Measurements from ENCODE around the gene GGNBP2. TPM values are rescaled to one million over a fixed set of nuclear protein-coding genes. Genes with fewer than 3 reads are reported as not detected.

Gene GGNBP2
- polyA plus RNA-seq, 1 of the 3 experiments (the other 2 are of a cell fraction): 79.3 TPM

DNA sequence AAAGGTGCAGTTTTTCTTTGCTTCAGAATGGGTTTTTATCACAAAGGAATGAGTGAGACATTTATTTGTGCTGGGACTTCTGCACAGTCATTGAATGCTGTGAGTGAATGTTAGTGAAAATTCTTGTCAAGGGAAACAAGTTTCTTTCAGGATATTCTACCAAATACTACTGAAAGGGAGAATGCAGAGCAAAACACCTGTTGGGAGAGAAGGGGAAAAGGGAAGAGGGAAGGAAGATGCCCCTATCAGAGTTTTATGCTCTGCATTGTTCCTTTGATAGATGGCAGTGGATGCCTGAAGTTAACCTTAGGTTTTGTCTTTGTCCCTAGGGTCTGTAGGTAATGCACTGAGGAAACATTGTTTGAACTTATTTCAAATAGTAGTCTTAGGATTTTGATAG is 3.1 kb downstream of the GGNBP2 start (continued):
- TF ChIP-seq MEF2A (IDR thresholded peaks at IDR 0.05; ENCODE audit: borderline replicate concordance, low read depth) (no peak), FOXM1 (IDR thresholded peaks at IDR 0.05; ENCODE audit: low read depth) (no peak), RFX5 (IDR thresholded peaks at IDR 0.05; ENCODE audit: low read length) (no peak), GATA2 (CRISPR knock-in tag; IDR thresholded peaks at IDR 0.05) (no peak), EZH2phosphoT487 (IDR thresholded peaks at IDR 0.05; ENCODE audit: borderline replicate concordance, low read depth) (no peak), TEAD4 (IDR thresholded peaks at IDR 0.05; ENCODE audit: borderline replicate concordance, insufficient read depth) (no peak), RAD21 (IDR thresholded peaks at IDR 0.05; ENCODE audit: low read length) (no peak)

DNA sequence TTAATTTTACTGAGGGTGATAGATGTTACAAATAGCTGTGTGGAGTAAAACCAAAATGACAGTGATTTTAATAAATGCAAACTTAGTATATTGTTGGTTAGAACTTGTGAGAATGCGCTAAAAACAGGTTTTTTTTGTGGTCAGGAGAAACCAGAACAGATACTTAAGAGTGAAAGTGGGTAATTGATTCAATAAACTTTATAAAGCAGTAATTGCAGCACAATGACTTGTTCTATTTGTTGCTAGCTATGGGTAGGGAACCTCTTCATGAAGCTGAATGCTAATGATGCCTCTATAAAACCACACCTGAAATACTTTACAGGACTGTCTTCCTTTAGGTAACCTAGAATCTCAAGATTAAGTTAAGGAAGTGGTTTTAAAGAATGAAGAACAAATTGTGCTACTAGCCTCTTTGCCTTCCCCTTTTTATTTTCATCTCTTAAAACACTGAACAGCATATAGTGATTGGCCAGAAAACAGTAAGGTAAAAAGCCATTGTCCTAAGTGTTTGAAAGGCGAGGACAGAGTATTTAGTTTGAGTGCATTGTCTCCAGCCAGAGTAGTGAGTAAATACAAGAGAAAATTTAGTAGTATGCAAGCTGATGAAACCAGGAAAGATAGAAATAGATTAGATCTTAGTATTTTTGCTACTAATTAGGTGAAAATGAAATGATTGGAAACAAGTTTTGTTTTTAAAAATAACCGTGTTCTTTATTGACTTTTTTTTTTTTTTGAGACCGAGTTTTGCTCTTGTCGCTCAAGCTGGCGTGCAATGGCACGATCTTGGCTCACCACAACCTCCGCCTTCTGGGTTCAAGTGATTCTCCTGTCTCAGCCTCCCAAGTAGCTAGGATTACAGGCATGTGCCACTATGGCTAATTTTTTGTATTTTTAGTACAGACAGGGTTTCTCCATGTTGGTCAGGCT is 6.0 kb downstream of the GGNBP2 start:
- TF ChIP-seq YY1 (IDR thresholded peaks at IDR 0.05; ENCODE audit: low read depth) (no peak), EZH2phosphoT487 (IDR thresholded peaks at IDR 0.05; ENCODE audit: borderline replicate concordance, low read depth) (no peak), TCF12 (IDR thresholded peaks at IDR 0.05) (no peak), RCOR1 (IDR thresholded peaks at IDR 0.05; ENCODE audit: low read length) (no peak), JUND (IDR thresholded peaks at IDR 0.05) (no peak), TEAD4 (IDR thresholded peaks at IDR 0.05; ENCODE audit: borderline replicate concordance, insufficient read depth) (no peak), FOSL2 (IDR thresholded peaks at IDR 0.05; ENCODE audit: borderline replicate concordance, low read depth) (no peak), CHD2 (IDR thresholded peaks at IDR 0.05; ENCODE audit: low read length, partially characterized antibody) (no peak), FOXM1 (IDR thresholded peaks at IDR 0.05; ENCODE audit: low read depth) (no peak), MEF2A (IDR thresholded peaks at IDR 0.05; ENCODE audit: borderline replicate concordance, low read depth) (no peak), SIN3A (IDR thresholded peaks at IDR 0.05; ENCODE audit: borderline replicate concordance, low read depth, low read length) (no peak), RAD21 (IDR thresholded peaks at IDR 0.05; ENCODE audit: low read length) (no peak)
- TF ChIP-seq, protein P1, sequence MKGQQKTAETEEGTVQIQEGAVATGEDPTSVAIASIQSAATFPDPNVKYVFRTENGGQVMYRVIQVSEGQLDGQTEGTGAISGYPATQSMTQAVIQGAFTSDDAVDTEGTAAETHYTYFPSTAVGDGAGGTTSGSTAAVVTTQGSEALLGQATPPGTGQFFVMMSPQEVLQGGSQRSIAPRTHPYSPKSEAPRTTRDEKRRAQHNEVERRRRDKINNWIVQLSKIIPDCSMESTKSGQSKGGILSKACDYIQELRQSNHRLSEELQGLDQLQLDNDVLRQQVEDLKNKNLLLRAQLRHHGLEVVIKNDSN (IDR thresholded peaks at IDR 0.05; ENCODE audit: borderline replicate concordance, low read depth): no peak
- TF ChIP-seq, protein P2, sequence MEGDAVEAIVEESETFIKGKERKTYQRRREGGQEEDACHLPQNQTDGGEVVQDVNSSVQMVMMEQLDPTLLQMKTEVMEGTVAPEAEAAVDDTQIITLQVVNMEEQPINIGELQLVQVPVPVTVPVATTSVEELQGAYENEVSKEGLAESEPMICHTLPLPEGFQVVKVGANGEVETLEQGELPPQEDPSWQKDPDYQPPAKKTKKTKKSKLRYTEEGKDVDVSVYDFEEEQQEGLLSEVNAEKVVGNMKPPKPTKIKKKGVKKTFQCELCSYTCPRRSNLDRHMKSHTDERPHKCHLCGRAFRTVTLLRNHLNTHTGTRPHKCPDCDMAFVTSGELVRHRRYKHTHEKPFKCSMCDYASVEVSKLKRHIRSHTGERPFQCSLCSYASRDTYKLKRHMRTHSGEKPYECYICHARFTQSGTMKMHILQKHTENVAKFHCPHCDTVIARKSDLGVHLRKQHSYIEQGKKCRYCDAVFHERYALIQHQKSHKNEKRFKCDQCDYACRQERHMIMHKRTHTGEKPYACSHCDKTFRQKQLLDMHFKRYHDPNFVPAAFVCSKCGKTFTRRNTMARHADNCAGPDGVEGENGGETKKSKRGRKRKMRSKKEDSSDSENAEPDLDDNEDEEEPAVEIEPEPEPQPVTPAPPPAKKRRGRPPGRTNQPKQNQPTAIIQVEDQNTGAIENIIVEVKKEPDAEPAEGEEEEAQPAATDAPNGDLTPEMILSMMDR (IDR thresholded peaks at IDR 0.05): no peak
- TF ChIP-seq, protein P3, sequence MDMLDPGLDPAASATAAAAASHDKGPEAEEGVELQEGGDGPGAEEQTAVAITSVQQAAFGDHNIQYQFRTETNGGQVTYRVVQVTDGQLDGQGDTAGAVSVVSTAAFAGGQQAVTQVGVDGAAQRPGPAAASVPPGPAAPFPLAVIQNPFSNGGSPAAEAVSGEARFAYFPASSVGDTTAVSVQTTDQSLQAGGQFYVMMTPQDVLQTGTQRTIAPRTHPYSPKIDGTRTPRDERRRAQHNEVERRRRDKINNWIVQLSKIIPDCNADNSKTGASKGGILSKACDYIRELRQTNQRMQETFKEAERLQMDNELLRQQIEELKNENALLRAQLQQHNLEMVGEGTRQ (IDR thresholded peaks at IDR 0.05; ENCODE audit: borderline replicate concordance, low read depth, low read length): no peak
- Histone ChIP-seq H3F3A (replicated peaks; ENCODE audit: insufficient read depth) (peaks cover 17% of the 10 kb centered on the region), H3K79me2 (ENCODE audit: insufficient read depth) (peaks cover 100% of the 10 kb centered on the region), H3K4me1 (ENCODE audit: control insufficient read depth in 1 of 2, insufficient read depth in 2 of 2, low read depth in 1 of 2, low read length in 1 of 2) (peaks cover 4 to 9% of the 10 kb centered on the region in 2 experiments; a peak in 2 of 4 replicates), H3K36me3 (replicated peaks in 1 of 2; ENCODE audit: control insufficient read depth in 1 of 2, insufficient read depth in 2 of 2, low read length in 1 of 2) (peaks cover 17 to 47% of the 10 kb centered on the region in 2 experiments), H3K9me2 (no peaks in the 10 kb centered on the region), H2AFZ (ENCODE audit: low read depth) (no peak overlapping the region), H3K9me3 (no peaks in the 10 kb centered on the region), H3K27ac (ENCODE audit: low read depth in 2 of 2, low read length in 1 of 2) (0 out of 4 replicates have a peak overlapping the region, but pooled peaks of 1 of the 2 experiments have one; percentile 7), H3K27me3 (ENCODE audit: insufficient read depth) (no peaks in the 10 kb centered on the region), H3K9ac (no peak overlapping the region), H4K20me1 (ENCODE audit: insufficient read depth) (peaks cover 97% of the 10 kb centered on the region), H3K4me2 (no peak overlapping the region), H3K4me3 (ENCODE audit: low read depth in 2 of 2, low read length in 1 of 2) (no peak overlapping the region)
- WGBS (ENCODE audit: low lambda C conversion rate): 96% methylated on average over 8 of the region's 8 CpGs
- CTCF ChIA-PET: interaction anchor here (0.6 kb wide), 1 partner anchor 147 kb away, joined by 3 read pairs; no protein-coding TSS in a partner anchor
- DNase-seq: no peak
- POLR2A ChIA-PET: no interaction called here
